Mucosa of descending colon (tissue), 3 donors: ENCODE measurements around the gene SEMA3C. TPM values are rescaled to one million over a fixed set of nuclear protein-coding genes. Genes with fewer than 3 reads are reported as not detected.

Source experiments
- ATAC-seq: fragments of 200-7000 bp; cut with Tn5 transposase; one replicate; pipeline ENCODE4 v1.9.1; 2020; ENCODE audit warnings: mild to moderate bottlenecking, moderate library complexity
- DNase-seq, 3 donors: peaks; one replicate each; pipeline ENCODE4 v3.0.0-alpha.2; 2020
- H3K36me3 ChIP-seq: fragments of 200-600 bp; one replicate; pipeline ENCODE4 v1.8.0; 2021; ENCODE audit warnings: low read depth, mild to moderate bottlenecking
- H3K4me1 ChIP-seq: fragments of 200-600 bp; one replicate; pipeline ENCODE4 v1.8.0; 2021; ENCODE audit warnings: low read depth, mild to moderate bottlenecking
- H3K4me3 ChIP-seq: fragments of 200-600 bp; one replicate; pipeline ENCODE4 v1.8.0; 2021; ENCODE audit warnings: mild to moderate bottlenecking
- H3K9me3 ChIP-seq: fragments of 200-600 bp; one replicate; pipeline ENCODE4 v1.8.0; 2021; ENCODE audit warnings: mild to moderate bottlenecking
- CTCF ChIP-seq: fragments of 200-600 bp; IDR thresholded peaks from one replicate; pipeline ENCODE4 v1.8.0; 2022; ENCODE audit warnings: antibody characterized with exemption, mild to moderate bottlenecking
- intact Hi-C, 2 donors: fragments of 100-400 bp; cut with DNase I in 1 of 2; cut with micrococcal nuclease in 1 of 2; formaldehyde crosslinking; loops; one replicate each; pipeline versions ENCODE4 v1.11.0 to v1.11.1; 2022; cut with DNase I, micrococcal nuclease
- total RNA-seq, 3 donors: library from RNA; stranded (reverse); fragmentation: NEBNext Ultra II Directional in 2 of 3; extraction: Animal tissue kit (Norgen Biotek cat#: 25700) in 2 of 3; gene quantifications; one replicate each; pipeline versions ENCODE4 v1.2.1 to v1.2.4, GENCODE V29; 2021 to 2023
- donor health status: DM: no; HTN: no; CAD: no; lungs with moderate emphysema.
- donor health status: DM: no; HTN: no; CAD: no.
- donor health status: DM: no; HTN: yes; CAD: no.

The SEMA3C gene
- total RNA-seq, 3 donors from 2014 or later: 72.4 to 150 (median 83.7) TPM

DNA sequence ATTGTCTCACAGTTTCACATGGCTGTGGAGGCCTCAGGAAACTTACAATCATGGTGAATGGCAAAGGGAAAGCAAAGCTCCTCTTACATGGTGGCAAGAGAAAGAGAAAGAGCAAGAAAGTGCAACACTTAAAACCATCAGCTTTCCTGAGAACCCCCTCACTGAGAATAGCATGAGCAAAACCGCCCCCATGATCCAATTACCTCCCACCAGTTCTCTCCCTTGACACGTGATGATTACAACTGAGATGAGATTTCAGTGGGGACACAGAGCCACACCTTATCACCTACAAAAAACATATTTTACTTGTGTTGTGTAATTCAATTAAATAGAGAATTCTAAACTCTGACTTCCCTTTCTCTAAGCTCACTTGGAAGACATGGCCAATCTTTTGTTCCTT is 80.2 kb downstream of the SEMA3C start:
- Histone ChIP-seq H3K36me3 (no peaks in the 10 kb centered on the region), H3K4me1 (peaks cover 10% of the 10 kb centered on the region), H3K4me3 (no peak overlapping the region), H3K9me3 (no peaks in the 10 kb centered on the region)
- ATAC-seq (no peak), DNase-seq (no peak)
- intact Hi-C loops: no loop called here
- no peak for TF ChIP-seq CTCF

GRCh38 chr7:80837345-80837744 is 81.5 kb downstream of the SEMA3C start:
- Histone ChIP-seq H3K36me3 (no peaks in the 10 kb centered on the region), H3K9me3 (no peaks in the 10 kb centered on the region), H3K4me3 (no peak overlapping the region), H3K4me1 (peaks cover 5% of the 10 kb centered on the region)
- DNase-seq (no peak), ATAC-seq (no peak)
- intact Hi-C loops: no loop called here
- no peak for TF ChIP-seq CTCF

DNA sequence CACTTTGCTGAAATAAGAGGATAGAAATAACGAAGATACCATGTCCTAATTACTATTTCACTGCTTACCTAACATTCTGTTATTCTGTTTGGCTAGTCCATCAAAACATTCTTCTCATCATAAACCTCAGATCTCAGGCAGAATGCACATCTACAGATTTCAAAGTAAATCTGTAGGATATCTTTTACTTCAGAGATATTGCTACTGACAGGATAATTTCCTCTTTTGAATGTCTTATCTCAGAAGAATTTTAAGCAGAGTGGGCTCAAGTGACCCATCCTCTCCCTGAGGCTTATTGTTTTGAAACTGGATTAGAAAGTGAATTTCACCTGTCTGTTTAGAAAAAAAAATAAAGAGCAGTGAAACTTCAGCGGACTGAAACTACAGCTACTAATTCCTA is 83.6 kb downstream of the SEMA3C start:
- DNase-seq (no peak), ATAC-seq (no peak)
- Histone ChIP-seq H3K9me3 (no peaks in the 10 kb centered on the region), H3K4me1 (no peaks in the 10 kb centered on the region), H3K36me3 (no peaks in the 10 kb centered on the region), H3K4me3 (no peak overlapping the region)
- TF ChIP-seq CTCF: no peak
- intact Hi-C loops: no loop called here

DNA sequence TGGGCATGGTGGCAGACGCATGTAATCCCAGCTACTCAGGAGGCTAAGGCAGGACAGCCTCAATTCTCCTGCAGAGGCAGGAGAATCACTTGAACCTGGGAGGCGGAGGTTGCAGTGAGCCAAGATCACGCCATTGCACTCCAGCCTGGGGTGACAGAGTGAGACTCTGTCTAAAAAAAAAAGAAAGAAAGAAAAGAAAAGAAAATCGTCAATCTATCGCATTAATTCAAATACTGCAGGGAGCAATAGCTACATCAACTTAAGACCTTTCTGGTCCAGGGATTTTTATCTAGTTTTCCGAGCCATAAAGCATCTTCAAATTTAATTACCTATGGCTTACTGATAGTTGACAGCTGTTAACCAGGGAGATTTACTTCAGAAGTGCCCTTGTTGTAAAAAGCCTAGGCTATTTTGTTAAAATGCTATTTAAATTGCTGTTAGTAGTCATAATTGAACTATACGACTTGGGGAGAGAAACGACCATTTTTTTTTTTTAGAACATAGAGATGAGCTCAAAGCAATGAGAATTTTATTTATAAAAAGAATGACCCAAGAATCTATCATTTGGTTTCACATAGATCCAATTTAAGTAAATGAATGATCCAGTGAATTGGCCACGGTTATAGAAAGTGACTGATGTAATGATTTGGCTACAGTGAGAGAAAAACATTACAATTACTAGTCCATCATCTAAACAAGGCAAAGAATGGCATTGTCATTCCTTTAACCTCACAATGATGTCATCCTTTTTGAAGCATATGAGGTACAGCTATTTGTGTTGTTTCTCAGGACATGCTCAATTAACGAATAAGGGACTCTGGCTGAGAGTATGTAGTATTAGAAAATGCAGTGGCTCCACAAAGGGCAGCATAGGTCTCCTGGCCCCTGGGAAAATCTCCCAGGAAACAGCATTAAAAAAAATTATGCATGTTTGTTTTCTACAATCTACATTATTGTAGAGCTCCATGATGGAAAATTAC is 85.3 kb downstream of the SEMA3C start:
- no peaks in the 10 kb centered on the region for H3K36me3 ChIP-seq
- no peaks in the 10 kb centered on the region for H3K4me1 ChIP-seq
- intact Hi-C loops: no loop called here
- TF ChIP-seq CTCF: no peak
- no peak for ATAC-seq
- no peak for DNase-seq
- H3K4me3 ChIP-seq: no peak overlapping the region
- no peaks in the 10 kb centered on the region for H3K9me3 ChIP-seq

- no peak overlapping the region for H3K4me3 ChIP-seq
- ATAC-seq (no peak), DNase-seq (no peak)
- H3K9me3 ChIP-seq: no peaks in the 10 kb centered on the region
- no peaks in the 10 kb centered on the region for H3K36me3 ChIP-seq
- H3K4me1 ChIP-seq: no peaks in the 10 kb centered on the region
- no peak for TF ChIP-seq CTCF
- intact Hi-C loops: no loop called here
These were observed 86.8 kb downstream of the SEMA3C start for GRCh38 chr7:80832006-80832405.
